Heart left ventricle (tissue), 13 donors: ENCODE results near the gene ACADSB.

Experiments used
- POLR2A ChIP-seq, 2 donors: fragments of 450-650 bp; IDR thresholded peaks; one replicate each; pipeline ENCODE4 v1.6.1; 2017; ENCODE audit warnings: antibody characterized with exemption in 2 of 2, mild to moderate bottlenecking in 2 of 2, moderate library complexity in 2 of 2
- TF ChIP-seq, protein P1 (sequence below), 12 donors: fragments of 200-600 bp; sonication (generic) in 4 of 12; IDR thresholded peaks; one replicate each; pipeline versions ENCODE4 v1.5.0 to v1.8.0; 2018 to 2022; ENCODE audit warnings: antibody characterized with exemption in 12 of 12, mild to moderate bottlenecking in 5 of 12
- donor health status: ischemic (EF 13 %, LVEDD 7.1; RV severe dilation, severe dysfunction).
- donor health status: DM: no; HTN: yes; CAD: no.
- donor health status: DM: no; HTN: no; CAD: no.
- donor health status: ischemic (EF 25% LVEDD 6.9; RV normal size, moderate dysfunction).
- donor health status: ischemic (EF 25% LVEDD 5.7; RV mildly dilated, moderate dysfunction).
- donor health status: ischemic (EF 35%, LVEDD 5.7; RV mildly dilated, moderate dysfunction).
- donor health status: nonischemic (EF 11% LVEDD 7.7; RV severe dilation, severe dysfunction).
- donor health status: DM: yes; HTN: yes; CAD: no.
- donor health status: PGD.
- donor health status: ischemic (EF 29% LVEDD 5.4; RV normal size, mild dysfunction).
- donor health status: nonischemic (EF 23%, LVEDD 6.1; RV moderate dilation, normal function).

GRCh38 chr10:123073187-123073586 is 64.4 kb downstream of the ACADSB start:
- TF ChIP-seq, protein P1, sequence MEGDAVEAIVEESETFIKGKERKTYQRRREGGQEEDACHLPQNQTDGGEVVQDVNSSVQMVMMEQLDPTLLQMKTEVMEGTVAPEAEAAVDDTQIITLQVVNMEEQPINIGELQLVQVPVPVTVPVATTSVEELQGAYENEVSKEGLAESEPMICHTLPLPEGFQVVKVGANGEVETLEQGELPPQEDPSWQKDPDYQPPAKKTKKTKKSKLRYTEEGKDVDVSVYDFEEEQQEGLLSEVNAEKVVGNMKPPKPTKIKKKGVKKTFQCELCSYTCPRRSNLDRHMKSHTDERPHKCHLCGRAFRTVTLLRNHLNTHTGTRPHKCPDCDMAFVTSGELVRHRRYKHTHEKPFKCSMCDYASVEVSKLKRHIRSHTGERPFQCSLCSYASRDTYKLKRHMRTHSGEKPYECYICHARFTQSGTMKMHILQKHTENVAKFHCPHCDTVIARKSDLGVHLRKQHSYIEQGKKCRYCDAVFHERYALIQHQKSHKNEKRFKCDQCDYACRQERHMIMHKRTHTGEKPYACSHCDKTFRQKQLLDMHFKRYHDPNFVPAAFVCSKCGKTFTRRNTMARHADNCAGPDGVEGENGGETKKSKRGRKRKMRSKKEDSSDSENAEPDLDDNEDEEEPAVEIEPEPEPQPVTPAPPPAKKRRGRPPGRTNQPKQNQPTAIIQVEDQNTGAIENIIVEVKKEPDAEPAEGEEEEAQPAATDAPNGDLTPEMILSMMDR (IDR thresholded peaks at IDR 0.05), result no peak
- TF ChIP-seq POLR2A (IDR thresholded peaks at IDR 0.05), result no peak
